Measurements from ENCODE around the gene MAML3.

- no peak for TF ChIP-seq FOXK2 (IDR thresholded peaks at IDR 0.05)
- TF ChIP-seq SP1 (IDR thresholded peaks at IDR 0.05) = no peak
- TF ChIP-seq ARNT (IDR thresholded peaks at IDR 0.05) = no peak
- no peak for TF ChIP-seq NFRKB (IDR thresholded peaks at IDR 0.05)
- TF ChIP-seq TARDBP (IDR thresholded peaks at IDR 0.05) = no peak
- TF ChIP-seq PKNOX1 (IDR thresholded peaks at IDR 0.05) = no peak
- TF ChIP-seq LEF1 (IDR thresholded peaks at IDR 0.05; ENCODE audit: borderline replicate concordance) = no peak
- TF ChIP-seq ZNF384 (IDR thresholded peaks at IDR 0.05) = no peak
- TF ChIP-seq HDGF (IDR thresholded peaks at IDR 0.05; ENCODE audit: borderline replicate concordance) = no peak
- TF ChIP-seq ELF4 (IDR thresholded peaks at IDR 0.05) = no peak
Observed at GRCh38 chr4:139898293-139898692, 255.7 kb downstream of the MAML3 start.
